ENCODE measurements around the gene LGALS7B. TPM values are rescaled to one million over a fixed set of nuclear protein-coding genes. Genes with fewer than 3 reads are reported as not detected.

LGALS7B gene
- total and polyA plus RNA-seq, 2 experiments from 2014 or later: not detected

- Histone ChIP-seq H3K27me3 (no peaks in the 10 kb centered on the region), H3K4me1 (ENCODE audit: low read depth) (no peaks in the 10 kb centered on the region), H3K36me3 (peaks cover 86% of the 10 kb centered on the region), H3K4me3 (no peak overlapping the region), H3K27ac (peak overlapping the region; percentile 59), H3K9me3 (ENCODE audit: low read depth) (no peaks in the 10 kb centered on the region)
- TF ChIP-seq CTCF (IDR thresholded peaks at IDR 0.05; ENCODE audit: low read depth, low read length): no peak
- DNase-seq (ENCODE audit: low read depth in 1 of 2, low spot score in 1 of 2): no peak
Measured at GRCh38 chr19:38839816-38840582, 51.0 kb downstream of the LGALS7B start.

DNA sequence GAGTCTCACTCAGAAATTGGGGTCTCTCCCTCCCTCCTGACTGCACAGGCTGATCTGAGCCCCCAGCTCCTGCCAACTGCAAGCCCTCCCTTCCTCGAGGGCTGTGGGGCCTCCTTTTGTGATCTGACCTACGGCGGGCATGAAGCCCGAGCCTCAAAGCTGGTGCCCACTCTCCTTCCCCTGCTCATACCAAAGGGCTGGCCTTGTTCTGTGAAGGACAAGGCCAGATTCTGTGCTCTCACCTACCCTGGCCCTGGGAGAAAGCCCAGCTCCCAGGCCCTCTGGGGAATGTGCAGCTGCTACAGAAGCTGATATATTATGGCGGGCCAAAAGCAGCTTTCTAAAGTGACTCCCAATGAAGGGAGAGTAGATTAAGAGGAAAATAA, 51.6 kb downstream of the LGALS7B start:
- peak overlapping the region; percentile 59 for H3K27ac ChIP-seq
- no peak for TF ChIP-seq CTCF (IDR thresholded peaks at IDR 0.05; ENCODE audit: low read depth, low read length)
- no peak overlapping the region for H3K4me3 ChIP-seq
- H3K4me1 ChIP-seq (ENCODE audit: low read depth): no peaks in the 10 kb centered on the region
- H3K9me3 ChIP-seq (ENCODE audit: low read depth): no peaks in the 10 kb centered on the region
- no peak for DNase-seq (ENCODE audit: low read depth in 1 of 2, low spot score in 1 of 2)
- no peaks in the 10 kb centered on the region for H3K27me3 ChIP-seq
- peaks cover 91% of the 10 kb centered on the region for H3K36me3 ChIP-seq

Other genes with a start within 250 kb of the LGALS7B start
- 2.4 and 3.9 TPM in 2 replicates for gene MAP4K1, start 171.2 kb upstream of the LGALS7B start, total RNA-seq
- gene MAP4K1, start 171.2 kb upstream of the LGALS7B start, polyA plus RNA-seq: 4.6 and 7.7 TPM in 2 replicates
- gene EIF3K, start 170.0 kb upstream of the LGALS7B start, total RNA-seq: 504 and 711 TPM in 2 replicates
- 258 and 455 TPM in 2 replicates for gene EIF3K, start 170.0 kb upstream of the LGALS7B start, polyA plus RNA-seq
- gene ACTN4, start 141.6 kb upstream of the LGALS7B start, total RNA-seq: 391 and 465 TPM in 2 replicates
- 70.2 and 77.4 TPM in 2 replicates for gene ACTN4, start 141.6 kb upstream of the LGALS7B start, polyA plus RNA-seq
- 1.6 and 10.9 TPM in 2 replicates for gene CAPN12, start 44.7 kb upstream of the LGALS7B start, total RNA-seq
- gene CAPN12, start 44.7 kb upstream of the LGALS7B start, polyA plus RNA-seq: 1.3 and 3.4 TPM in 2 replicates
- not detected in 2 replicates for gene LGALS7, start 15.7 kb upstream of the LGALS7B start, total RNA-seq
- not detected in 2 replicates for gene LGALS7, start 15.7 kb upstream of the LGALS7B start, polyA plus RNA-seq
- gene LGALS4, start 23.7 kb downstream of the LGALS7B start, total RNA-seq: 0.46 and 1.0 TPM in 2 replicates
- 0.50 and 2.0 TPM in 2 replicates for gene LGALS4, start 23.7 kb downstream of the LGALS7B start, polyA plus RNA-seq
- 171 and 180 TPM in 2 replicates for gene ECH1, start 42.6 kb downstream of the LGALS7B start, total RNA-seq
- gene ECH1, start 42.6 kb downstream of the LGALS7B start, polyA plus RNA-seq: 360 and 430 TPM in 2 replicates
- 300 and 326 TPM in 2 replicates for gene HNRNPL, start 60.8 kb downstream of the LGALS7B start, total RNA-seq
- gene HNRNPL, start 60.8 kb downstream of the LGALS7B start, polyA plus RNA-seq: 240 and 291 TPM in 2 replicates
- 8.4 and 8.9 TPM in 2 replicates for gene RINL, start 89.1 kb downstream of the LGALS7B start, total RNA-seq
- gene RINL, start 89.1 kb downstream of the LGALS7B start, polyA plus RNA-seq: 3.9 and 10.6 TPM in 2 replicates
- 33.4 and 42.2 TPM in 2 replicates for gene SIRT2, start 110.4 kb downstream of the LGALS7B start, total RNA-seq
- 33.5 and 40.7 TPM in 2 replicates for gene SIRT2, start 110.4 kb downstream of the LGALS7B start, polyA plus RNA-seq
- 14.7 and 26.9 TPM in 2 replicates for gene NFKBIB, start 110.8 kb downstream of the LGALS7B start, total RNA-seq
- gene NFKBIB, start 110.8 kb downstream of the LGALS7B start, polyA plus RNA-seq: 19.6 and 21.5 TPM in 2 replicates
- 1.4 and 2.6 TPM in 2 replicates for gene CCER2, start 123.0 kb downstream of the LGALS7B start, total RNA-seq
- gene CCER2, start 123.0 kb downstream of the LGALS7B start, polyA plus RNA-seq: 3.0 and 3.1 TPM in 2 replicates
- gene SARS2, start 141.6 kb downstream of the LGALS7B start, total RNA-seq: 37.2 and 43.0 TPM in 2 replicates
- gene SARS2, start 141.6 kb downstream of the LGALS7B start, polyA plus RNA-seq: 52.3 and 78.9 TPM in 2 replicates
- gene MRPS12, start 141.7 kb downstream of the LGALS7B start, total RNA-seq: 48.0 and 52.0 TPM in 2 replicates
- gene MRPS12, start 141.7 kb downstream of the LGALS7B start, polyA plus RNA-seq: 72.2 and 84.7 TPM in 2 replicates
- gene FBXO17, start 186.5 kb downstream of the LGALS7B start, total RNA-seq: 30.9 and 65.3 TPM in 2 replicates
- 39.3 and 65.3 TPM in 2 replicates for gene FBXO17, start 186.5 kb downstream of the LGALS7B start, polyA plus RNA-seq
- gene FBXO27, start 243.3 kb downstream of the LGALS7B start, total RNA-seq: 17.8 and 21.0 TPM in 2 replicates
- gene FBXO27, start 243.3 kb downstream of the LGALS7B start, polyA plus RNA-seq: 9.1 and 13.4 TPM in 2 replicates

Data from cardiac muscle cell (in vitro differentiated cells and primary cell).